ENCODE results near the gene VPS35.

VPS35 gene

DNA sequence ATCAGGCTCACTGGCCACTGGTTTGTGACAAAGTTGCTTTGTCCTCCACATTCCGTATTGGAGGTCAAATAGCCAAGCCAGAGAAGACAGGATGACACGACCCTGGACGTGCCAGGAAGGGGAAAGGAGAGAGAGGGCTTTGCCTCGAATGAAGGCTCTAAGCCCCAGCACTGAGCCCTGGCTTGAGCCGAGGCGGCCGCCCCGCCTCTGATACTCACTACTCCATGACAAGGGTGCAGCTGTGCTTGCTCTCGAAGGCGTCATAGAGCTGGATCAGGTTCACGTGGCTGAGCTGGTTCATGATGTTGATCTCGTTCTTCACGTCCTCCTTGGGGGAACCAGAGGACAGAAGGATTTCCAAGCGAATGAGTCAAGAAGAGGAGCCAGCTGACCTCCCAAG is 39.8 kb upstream of the VPS35 start:
- Histone ChIP-seq H3K36me3 (ENCODE audit: control insufficient read depth in 2 of 2, insufficient read depth in 2 of 2, low read length in 2 of 2) (no peaks in the 10 kb centered on the region), H3K4me1 (ENCODE audit: control insufficient read depth, insufficient read depth, low read length) (no peaks in the 10 kb centered on the region), H3K4me3 (ENCODE audit: low read length in 2 of 2) (no peak overlapping the region), H3K9me3 (ENCODE audit: control insufficient read depth in 2 of 2, low read length in 2 of 2) (no peaks in the 10 kb centered on the region), H3K27ac (ENCODE audit: low read length) (no peak overlapping the region), H3K9ac (ENCODE audit: low read length in 2 of 2) (no peak overlapping the region), H3K27me3 (ENCODE audit: control insufficient read depth in 1 of 2, insufficient read depth in 2 of 2, low read length in 2 of 2) (no peaks in the 10 kb centered on the region)

DNA sequence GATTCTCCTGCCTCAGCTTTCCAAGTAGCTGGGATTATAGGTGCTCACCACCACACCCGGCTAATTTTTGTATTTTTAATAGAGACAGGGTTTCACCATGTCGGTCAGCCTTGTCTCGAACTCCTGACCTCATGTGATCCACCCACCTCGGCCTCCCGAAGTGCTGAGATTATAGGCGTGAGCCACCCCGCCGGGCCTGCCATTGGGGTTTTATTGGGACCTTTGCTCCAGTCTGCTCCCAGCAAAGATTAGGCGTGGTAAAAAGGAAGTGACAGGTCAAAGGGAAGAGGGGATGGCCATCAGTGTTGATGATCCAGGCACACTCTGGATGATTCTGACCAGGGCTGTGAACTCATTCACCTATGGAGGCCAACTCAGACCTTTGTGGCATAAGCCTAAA is 38.7 kb upstream of the VPS35 start:
- Histone ChIP-seq H3K36me3 (ENCODE audit: control insufficient read depth in 2 of 2, insufficient read depth in 2 of 2, low read length in 2 of 2) (no peaks in the 10 kb centered on the region), H3K27ac (ENCODE audit: low read length) (no peak overlapping the region)

DNA sequence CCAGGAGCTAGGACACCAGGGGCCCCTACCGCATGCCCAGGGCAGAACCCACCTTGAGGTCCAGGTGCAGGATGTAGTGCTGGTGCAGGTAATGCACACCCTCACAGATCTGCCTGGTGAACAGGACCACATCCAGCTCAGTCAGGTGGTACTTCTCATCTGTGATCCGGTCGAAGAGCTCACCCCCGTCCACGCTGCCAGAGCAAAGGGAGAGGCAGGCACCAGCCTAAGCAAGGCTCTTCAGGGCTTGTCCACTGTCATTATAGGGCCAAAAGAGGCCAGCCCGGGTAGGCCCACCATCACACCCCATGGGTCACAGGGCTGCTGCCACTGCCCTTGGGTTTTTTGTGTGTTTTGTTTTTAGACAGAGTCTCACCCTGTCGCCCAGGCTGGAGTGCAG is 38.2 kb upstream of the VPS35 start:
- H3K9ac ChIP-seq (ENCODE audit: low read length in 2 of 2) = no peak overlapping the region
- H3K36me3 ChIP-seq (ENCODE audit: control insufficient read depth in 2 of 2, insufficient read depth in 2 of 2, low read length in 2 of 2) = no peaks in the 10 kb centered on the region
- H3K4me1 ChIP-seq (ENCODE audit: control insufficient read depth, insufficient read depth, low read length) = no peaks in the 10 kb centered on the region
- H3K27ac ChIP-seq (ENCODE audit: low read length) = no peak overlapping the region
- no peak overlapping the region for H3K4me3 ChIP-seq (ENCODE audit: low read length in 2 of 2)
- no peaks in the 10 kb centered on the region for H3K9me3 ChIP-seq (ENCODE audit: control insufficient read depth in 2 of 2, low read length in 2 of 2)
- no peaks in the 10 kb centered on the region for H3K27me3 ChIP-seq (ENCODE audit: control insufficient read depth in 1 of 2, insufficient read depth in 2 of 2, low read length in 2 of 2)

More for the DNA sequence above, 38.7 kb upstream of the VPS35 start:
- Histone ChIP-seq H3K27me3 (ENCODE audit: control insufficient read depth in 1 of 2, insufficient read depth in 2 of 2, low read length in 2 of 2) (no peaks in the 10 kb centered on the region), H3K4me3 (ENCODE audit: low read length in 2 of 2) (no peak overlapping the region), H3K4me1 (ENCODE audit: control insufficient read depth, insufficient read depth, low read length) (no peaks in the 10 kb centered on the region), H3K9me3 (ENCODE audit: control insufficient read depth in 2 of 2, low read length in 2 of 2) (no peaks in the 10 kb centered on the region), H3K9ac (ENCODE audit: low read length in 2 of 2) (no peak overlapping the region)

DNA sequence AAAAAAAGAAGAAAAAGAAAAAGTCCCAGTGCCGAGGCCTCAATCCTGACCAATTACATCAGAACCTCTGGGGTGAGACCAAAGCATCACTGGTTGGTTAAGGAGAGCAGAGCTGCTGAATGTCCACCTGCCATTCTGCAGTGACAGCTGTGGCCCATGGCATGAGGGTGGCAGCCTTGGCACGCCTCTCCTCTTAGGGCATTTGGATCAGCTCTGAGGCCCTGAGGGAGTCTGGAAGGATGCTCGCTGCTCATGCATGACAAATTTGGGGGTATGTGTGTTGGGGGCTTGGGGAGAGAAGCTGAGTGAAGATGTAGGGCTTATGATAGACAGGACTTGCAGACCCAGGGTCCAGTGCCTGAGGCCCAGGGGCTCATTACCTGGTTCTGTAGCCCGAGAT is 32.9 kb upstream of the VPS35 start:
- Histone ChIP-seq H3K9ac (ENCODE audit: low read length in 2 of 2) (no peak overlapping the region), H3K9me3 (ENCODE audit: control insufficient read depth in 2 of 2, low read length in 2 of 2) (no peaks in the 10 kb centered on the region), H3K4me1 (ENCODE audit: control insufficient read depth, insufficient read depth, low read length) (no peaks in the 10 kb centered on the region), H3K36me3 (ENCODE audit: control insufficient read depth in 2 of 2, insufficient read depth in 2 of 2, low read length in 2 of 2) (no peaks in the 10 kb centered on the region), H3K27me3 (ENCODE audit: control insufficient read depth in 1 of 2, insufficient read depth in 2 of 2, low read length in 2 of 2) (no peaks in the 10 kb centered on the region), H3K4me3 (ENCODE audit: low read length in 2 of 2) (no peak overlapping the region), H3K27ac (ENCODE audit: low read length) (no peak overlapping the region)

DNA sequence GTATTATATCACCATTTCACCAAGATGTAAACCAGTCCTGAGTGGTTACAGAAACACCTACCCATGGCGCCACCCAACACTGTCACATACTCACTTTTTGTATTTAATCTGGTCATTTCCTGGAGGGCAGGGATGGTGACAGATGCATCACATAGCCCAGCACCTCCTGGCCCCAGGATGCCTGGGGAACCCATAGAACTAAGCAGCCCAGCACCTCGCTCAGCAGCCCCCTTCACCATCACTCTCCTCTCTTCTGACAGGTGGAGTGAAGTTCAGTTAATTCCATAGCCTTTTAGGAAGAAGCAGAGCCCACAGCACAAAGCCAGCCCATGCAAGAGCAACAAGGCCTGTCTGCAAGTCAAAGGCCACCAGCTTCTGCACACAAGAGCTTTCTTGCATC is 31.6 kb upstream of the VPS35 start:
- no peaks in the 10 kb centered on the region for H3K27me3 ChIP-seq (ENCODE audit: control insufficient read depth in 1 of 2, insufficient read depth in 2 of 2, low read length in 2 of 2)
- no peaks in the 10 kb centered on the region for H3K36me3 ChIP-seq (ENCODE audit: control insufficient read depth in 2 of 2, insufficient read depth in 2 of 2, low read length in 2 of 2)
- H3K9me3 ChIP-seq (ENCODE audit: control insufficient read depth in 2 of 2, low read length in 2 of 2) = no peaks in the 10 kb centered on the region
- no peak overlapping the region for H3K4me3 ChIP-seq (ENCODE audit: low read length in 2 of 2)
- H3K9ac ChIP-seq (ENCODE audit: low read length in 2 of 2) = no peak overlapping the region
- H3K4me1 ChIP-seq (ENCODE audit: control insufficient read depth, insufficient read depth, low read length) = no peaks in the 10 kb centered on the region
- H3K27ac ChIP-seq (ENCODE audit: low read length) = no peak overlapping the region

DNA sequence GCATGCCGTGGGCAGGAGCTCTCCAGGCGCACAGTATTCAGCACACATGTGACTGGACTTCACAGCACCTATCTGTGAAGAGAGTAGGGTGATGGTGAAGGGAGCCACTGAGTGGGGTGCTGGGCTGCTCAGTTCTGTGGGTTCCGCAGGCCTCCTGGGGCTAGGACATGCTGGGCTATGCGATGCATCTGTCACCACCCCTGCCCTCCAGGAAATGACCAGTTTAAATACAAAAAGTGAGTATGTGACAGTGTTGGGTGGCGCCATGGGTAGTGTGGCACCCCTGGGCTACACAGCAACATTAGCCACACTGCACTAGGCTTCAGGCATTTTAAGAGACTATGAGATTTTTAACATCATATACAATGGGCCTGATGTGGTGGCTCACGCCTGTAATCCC is 30.6 kb upstream of the VPS35 start:
- Histone ChIP-seq H3K9ac (ENCODE audit: low read length in 2 of 2) (no peak overlapping the region), H3K36me3 (ENCODE audit: control insufficient read depth in 2 of 2, insufficient read depth in 2 of 2, low read length in 2 of 2) (no peaks in the 10 kb centered on the region), H3K27ac (ENCODE audit: low read length) (no peak overlapping the region), H3K27me3 (ENCODE audit: control insufficient read depth in 1 of 2, insufficient read depth in 2 of 2, low read length in 2 of 2) (no peaks in the 10 kb centered on the region), H3K9me3 (ENCODE audit: control insufficient read depth in 2 of 2, low read length in 2 of 2) (no peaks in the 10 kb centered on the region), H3K4me1 (ENCODE audit: control insufficient read depth, insufficient read depth, low read length) (no peaks in the 10 kb centered on the region), H3K4me3 (ENCODE audit: low read length in 2 of 2) (no peak overlapping the region)

DNA sequence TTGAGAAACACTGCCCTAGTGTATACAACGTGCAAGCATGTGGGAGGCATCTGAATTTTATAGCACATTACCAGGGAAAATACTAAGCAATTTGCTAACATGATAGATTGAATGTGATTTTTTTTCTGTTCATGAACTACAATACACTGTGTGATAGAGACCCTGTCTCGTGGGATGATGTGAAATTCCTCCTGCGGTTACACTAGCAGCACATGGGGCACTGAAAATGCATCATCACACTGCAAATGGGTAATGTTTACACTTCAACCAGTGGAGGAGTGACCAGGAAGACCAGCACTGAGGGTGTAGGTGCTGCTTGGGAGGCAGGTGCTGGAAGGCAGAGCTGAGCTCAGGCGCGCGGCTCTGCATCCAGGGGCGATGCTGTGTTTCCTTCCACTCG is 29.2 kb upstream of the VPS35 start:
- H3K4me3 ChIP-seq (ENCODE audit: low read length in 2 of 2) = no peak overlapping the region
- no peaks in the 10 kb centered on the region for H3K27me3 ChIP-seq (ENCODE audit: control insufficient read depth in 1 of 2, insufficient read depth in 2 of 2, low read length in 2 of 2)
- no peaks in the 10 kb centered on the region for H3K36me3 ChIP-seq (ENCODE audit: control insufficient read depth in 2 of 2, insufficient read depth in 2 of 2, low read length in 2 of 2)
- H3K9ac ChIP-seq (ENCODE audit: low read length in 2 of 2) = no peak overlapping the region
- no peak overlapping the region for H3K27ac ChIP-seq (ENCODE audit: low read length)
- H3K9me3 ChIP-seq (ENCODE audit: control insufficient read depth in 2 of 2, low read length in 2 of 2) = no peaks in the 10 kb centered on the region
- H3K4me1 ChIP-seq (ENCODE audit: control insufficient read depth, insufficient read depth, low read length) = no peaks in the 10 kb centered on the region

DNA sequence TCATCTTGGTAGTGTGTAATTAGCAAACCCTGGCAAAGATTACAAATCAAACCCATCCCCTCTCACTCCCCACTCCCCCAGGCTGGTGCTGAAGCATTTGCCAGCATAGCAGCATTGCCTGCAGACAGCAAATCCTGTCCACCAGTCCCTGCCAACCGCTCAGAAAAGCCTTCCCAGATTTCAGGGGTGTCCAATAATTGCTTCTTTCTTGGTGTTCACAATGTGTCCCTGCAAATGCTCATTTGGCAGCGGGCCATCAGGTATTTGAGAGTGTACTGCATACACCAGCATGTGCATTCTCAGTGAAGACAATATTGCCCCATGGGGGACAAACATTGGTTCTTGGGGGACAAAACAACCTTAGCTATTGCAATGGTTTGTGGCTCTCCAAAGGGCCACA is 28.7 kb upstream of the VPS35 start:
- Histone ChIP-seq H3K27me3 (ENCODE audit: control insufficient read depth in 1 of 2, insufficient read depth in 2 of 2, low read length in 2 of 2) (no peaks in the 10 kb centered on the region), H3K4me1 (ENCODE audit: control insufficient read depth, insufficient read depth, low read length) (no peaks in the 10 kb centered on the region), H3K27ac (ENCODE audit: low read length) (no peak overlapping the region), H3K4me3 (ENCODE audit: low read length in 2 of 2) (no peak overlapping the region), H3K36me3 (ENCODE audit: control insufficient read depth in 2 of 2, insufficient read depth in 2 of 2, low read length in 2 of 2) (no peaks in the 10 kb centered on the region), H3K9me3 (ENCODE audit: control insufficient read depth in 2 of 2, low read length in 2 of 2) (no peaks in the 10 kb centered on the region), H3K9ac (ENCODE audit: low read length in 2 of 2) (no peak overlapping the region)

DNA sequence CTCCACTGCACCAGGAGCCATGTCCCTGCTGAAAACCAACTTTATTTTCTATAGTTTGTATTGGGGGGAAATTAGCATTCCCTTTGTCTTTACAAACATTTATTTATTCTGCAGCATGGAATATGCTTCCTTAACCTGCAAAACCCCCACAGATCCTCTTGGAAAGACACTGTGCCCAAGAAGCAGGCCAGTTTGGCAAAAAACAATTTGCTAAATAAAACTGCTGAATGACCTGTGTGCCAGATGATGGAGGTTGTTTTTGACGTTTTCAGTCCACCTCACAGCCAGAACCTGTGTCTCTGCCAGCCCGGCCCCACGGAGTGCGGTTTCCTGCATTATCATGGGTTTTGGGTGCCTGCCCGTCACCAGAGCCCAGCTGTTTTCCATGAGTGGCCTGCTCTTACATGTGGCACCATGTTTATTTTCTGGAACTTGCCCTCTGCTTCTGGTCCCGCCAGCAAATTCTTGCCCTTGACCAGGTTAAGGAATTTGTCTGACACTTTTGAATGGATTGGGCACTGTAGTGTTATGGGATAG is 26.9 kb upstream of the VPS35 start:
- H3K4me3 ChIP-seq (ENCODE audit: low read length in 2 of 2) = no peak overlapping the region
- no peaks in the 10 kb centered on the region for H3K9me3 ChIP-seq (ENCODE audit: control insufficient read depth in 2 of 2, low read length in 2 of 2)
- no peaks in the 10 kb centered on the region for H3K4me1 ChIP-seq (ENCODE audit: control insufficient read depth, insufficient read depth, low read length)
- H3K36me3 ChIP-seq (ENCODE audit: control insufficient read depth in 2 of 2, insufficient read depth in 2 of 2, low read length in 2 of 2) = no peaks in the 10 kb centered on the region
- no peak overlapping the region for H3K9ac ChIP-seq (ENCODE audit: low read length in 2 of 2)
- H3K27me3 ChIP-seq (ENCODE audit: control insufficient read depth in 1 of 2, insufficient read depth in 2 of 2, low read length in 2 of 2) = no peaks in the 10 kb centered on the region
- H3K27ac ChIP-seq (ENCODE audit: low read length) = no peak overlapping the region

DNA sequence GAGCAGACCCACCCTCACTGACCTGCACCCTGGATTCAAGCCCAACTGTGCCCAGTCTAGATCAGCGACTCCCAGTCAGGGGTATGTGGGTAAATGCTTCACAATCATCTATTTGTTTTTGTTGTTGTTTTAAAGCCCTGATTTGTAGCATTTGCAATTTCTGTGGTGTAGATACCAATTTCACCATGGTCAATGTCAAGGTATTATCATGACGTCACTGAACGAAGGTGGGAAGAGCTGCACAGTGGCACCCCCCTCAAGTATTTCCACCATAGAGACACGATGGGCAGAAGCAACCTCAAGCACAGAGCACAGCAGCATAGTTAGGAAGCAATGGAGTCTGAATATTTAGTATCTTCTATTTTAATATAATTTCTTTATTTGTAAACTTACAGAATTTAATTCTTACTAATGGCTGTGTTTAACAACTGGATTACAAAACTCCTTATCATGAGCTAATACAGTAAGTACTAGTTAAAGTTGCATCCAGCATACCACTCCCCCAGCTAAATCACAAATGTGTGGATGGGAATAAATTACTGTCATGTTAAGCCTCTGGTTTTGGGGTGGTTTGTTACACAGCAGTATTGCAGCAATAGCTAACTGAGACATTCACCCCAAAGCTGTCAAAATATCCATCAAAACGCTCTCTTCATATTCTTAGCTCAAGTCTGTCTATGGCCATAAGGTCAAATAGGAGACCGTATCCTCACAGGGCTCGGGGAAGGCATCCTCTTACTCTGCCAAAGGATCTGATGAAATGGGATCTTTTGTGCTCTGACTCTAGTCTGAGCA is 26.0 kb upstream of the VPS35 start:
- Histone ChIP-seq H3K27ac (ENCODE audit: low read length) (no peak overlapping the region), H3K36me3 (ENCODE audit: control insufficient read depth in 2 of 2, insufficient read depth in 2 of 2, low read length in 2 of 2) (no peaks in the 10 kb centered on the region), H3K27me3 (ENCODE audit: control insufficient read depth in 1 of 2, insufficient read depth in 2 of 2, low read length in 2 of 2) (no peaks in the 10 kb centered on the region), H3K9me3 (ENCODE audit: control insufficient read depth in 2 of 2, low read length in 2 of 2) (no peaks in the 10 kb centered on the region), H3K9ac (ENCODE audit: low read length in 2 of 2) (no peak overlapping the region), H3K4me1 (ENCODE audit: control insufficient read depth, insufficient read depth, low read length) (no peaks in the 10 kb centered on the region), H3K4me3 (ENCODE audit: low read length in 2 of 2) (no peak overlapping the region)

DNA sequence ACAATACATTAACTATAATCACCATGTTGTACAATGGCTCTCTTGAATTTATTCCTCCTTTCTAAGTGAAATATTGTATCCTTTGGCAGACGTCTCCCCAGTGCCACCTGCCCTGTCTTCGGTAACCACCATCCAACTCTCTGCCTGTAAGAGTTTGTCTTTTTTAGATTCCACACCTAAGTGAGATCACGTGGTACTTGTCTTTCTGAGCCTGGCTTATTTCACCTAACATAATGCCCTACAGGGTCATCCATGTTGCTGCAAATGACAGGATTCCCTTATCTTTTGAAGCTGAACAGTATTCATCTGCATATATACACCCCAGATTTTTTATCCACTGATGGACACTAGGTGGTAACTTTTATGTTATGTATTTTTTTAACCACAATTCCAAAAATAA is 24.7 kb upstream of the VPS35 start:
- Histone ChIP-seq H3K9me3 (ENCODE audit: control insufficient read depth in 2 of 2, low read length in 2 of 2) (no peaks in the 10 kb centered on the region), H3K9ac (ENCODE audit: low read length in 2 of 2) (no peak overlapping the region), H3K27ac (ENCODE audit: low read length) (no peak overlapping the region), H3K4me1 (ENCODE audit: control insufficient read depth, insufficient read depth, low read length) (no peaks in the 10 kb centered on the region), H3K4me3 (ENCODE audit: low read length in 2 of 2) (no peak overlapping the region), H3K27me3 (ENCODE audit: control insufficient read depth in 1 of 2, insufficient read depth in 2 of 2, low read length in 2 of 2) (no peaks in the 10 kb centered on the region), H3K36me3 (ENCODE audit: control insufficient read depth in 2 of 2, insufficient read depth in 2 of 2, low read length in 2 of 2) (no peaks in the 10 kb centered on the region)

Measured in stomach smooth muscle (tissue), 2 donors.